H1 (cell line): ENCODE measurements around the gene PRUNE1. TPM values are rescaled to one million over a fixed set of nuclear protein-coding genes. Genes with fewer than 3 reads are reported as not detected.

Experiments used
- POLR2A ChIP-seq, 2 experiments: IDR thresholded peaks; 1 replicate in 1 of 2; 2 replicates in 1 of 2; pipeline ENCODE4 v1.6.1; 2011; ENCODE audit warnings: low read depth in 2 of 2, low read length in 2 of 2, mild to moderate bottlenecking in 2 of 2; ENCODE audit errors: control extremely low read depth in 1 of 2
- SAP30 ChIP-seq: fragments of 300-600 bp; sonication (generic); IDR thresholded peaks from 2 replicates; pipeline ENCODE4 v1.7.1; 2012; ENCODE audit warnings: low read length, moderate library complexity, mild to moderate bottlenecking, inconsistent platforms; ENCODE audit not compliant: insufficient read depth, insufficient replicate concordance
- polyA plus RNA-seq, 7 experiments: library from polyadenylated mRNA; depleted of rRNA in 3 of 7; stranded (reverse) in 5 of 7; unstranded in 2 of 7; fragments of >200 nt in 5 of 7; fragments of 200-250 nt in 2 of 7; gene quantifications; 1 replicate in 5 of 7; 2 replicates in 1 of 7; 4 replicates in 1 of 7; pipeline versions ENCODE4 v1.2.1 to v1.2.3, GENCODE V29; 2011 to 2013; ENCODE audit warnings: missing spikeins in 2 of 7, mixed read lengths in 2 of 7
- total RNA-seq: library from RNA; stranded (reverse); fragmentation: NEBNext Ultra II Directional; extraction: Animal tissue kit (Norgen Biotek cat#: 25700); gene quantifications from 2 replicates; pipeline ENCODE4 v1.2.1, GENCODE V29; 2021

The PRUNE1 gene
- total and polyA plus RNA-seq, 2 of the 8 experiments (the other 6 are each of a cell fraction or from before 2014, with no cell fraction given), result 32.8 to 54.2 TPM

- no peak for TF ChIP-seq SAP30
- no peak for TF ChIP-seq POLR2A (IDR thresholded peaks at IDR 0.05; ENCODE audit: control extremely low read depth in 1 of 2, low read depth in 2 of 2, low read length in 2 of 2)
Observed at GRCh38 chr1:150987924-150988323, 20.3 kb upstream of the PRUNE1 start (continued).
